ENCODE results near the gene CHN2. TPM values are rescaled to one million over a fixed set of nuclear protein-coding genes. Genes with fewer than 3 reads are reported as not detected.

CHN2 gene
- total RNA-seq, 1 donor: 0.81 TPM

GRCh38 chr7:29496355-29497020, 301.9 kb downstream of the CHN2 start:
- DNase-seq (ENCODE audit: low read depth): no peak
- no peak for TF ChIP-seq CTCF (IDR thresholded peaks at IDR 0.05; ENCODE audit: insufficient read depth, low read length)
- H3K4me3 ChIP-seq (ENCODE audit: low read depth, low read length): no peak overlapping the region

- no peak for TF ChIP-seq CTCF (IDR thresholded peaks at IDR 0.05; ENCODE audit: insufficient read depth, low read length)
- H3K4me3 ChIP-seq (ENCODE audit: low read depth, low read length): no peak overlapping the region
- DNase-seq (ENCODE audit: low read depth): no peak
Measured at GRCh38 chr7:29499932-29500331, 305.4 kb downstream of the CHN2 start.

GRCh38 chr7:29500719-29501118, 306.1 kb downstream of the CHN2 start:
- H3K4me3 ChIP-seq (ENCODE audit: low read depth, low read length): no peak overlapping the region
- peak; percentile 28 for DNase-seq (ENCODE audit: low read depth)
- TF ChIP-seq CTCF (IDR thresholded peaks at IDR 0.05; ENCODE audit: insufficient read depth, low read length): no peak

GRCh38 chr7:29502133-29502532, 307.6 kb downstream of the CHN2 start:
- no peak for TF ChIP-seq CTCF (IDR thresholded peaks at IDR 0.05; ENCODE audit: insufficient read depth, low read length)
- no peak overlapping the region for H3K4me3 ChIP-seq (ENCODE audit: low read depth, low read length)
- DNase-seq (ENCODE audit: low read depth): no peak

GRCh38 chr7:29505931-29506330, 311.4 kb downstream of the CHN2 start:
- DNase-seq (ENCODE audit: low read depth): no peak
- no peak for TF ChIP-seq CTCF (IDR thresholded peaks at IDR 0.05; ENCODE audit: insufficient read depth, low read length)
- H3K4me3 ChIP-seq (ENCODE audit: low read depth, low read length): no peak overlapping the region

GRCh38 chr7:29508608-29509007, 314.0 kb downstream of the CHN2 start:
- H3K4me3 ChIP-seq (ENCODE audit: low read depth, low read length): no peak overlapping the region
- no peak for TF ChIP-seq CTCF (IDR thresholded peaks at IDR 0.05; ENCODE audit: insufficient read depth, low read length)
- no peak for DNase-seq (ENCODE audit: low read depth)

- no peak for DNase-seq (ENCODE audit: low read depth)
- TF ChIP-seq CTCF (IDR thresholded peaks at IDR 0.05; ENCODE audit: insufficient read depth, low read length): no peak
- no peak overlapping the region for H3K4me3 ChIP-seq (ENCODE audit: low read depth, low read length)
Measured at GRCh38 chr7:29510028-29510427, 315.5 kb downstream of the CHN2 start.
